ENCODE results near the gene PDCD11.
"Not testable (repeated sequence)": the region's sequence is repeated elsewhere in the genome, so short reads cannot be mapped to it uniquely, and the experiment has no call there.

Gene PDCD11

DNA sequence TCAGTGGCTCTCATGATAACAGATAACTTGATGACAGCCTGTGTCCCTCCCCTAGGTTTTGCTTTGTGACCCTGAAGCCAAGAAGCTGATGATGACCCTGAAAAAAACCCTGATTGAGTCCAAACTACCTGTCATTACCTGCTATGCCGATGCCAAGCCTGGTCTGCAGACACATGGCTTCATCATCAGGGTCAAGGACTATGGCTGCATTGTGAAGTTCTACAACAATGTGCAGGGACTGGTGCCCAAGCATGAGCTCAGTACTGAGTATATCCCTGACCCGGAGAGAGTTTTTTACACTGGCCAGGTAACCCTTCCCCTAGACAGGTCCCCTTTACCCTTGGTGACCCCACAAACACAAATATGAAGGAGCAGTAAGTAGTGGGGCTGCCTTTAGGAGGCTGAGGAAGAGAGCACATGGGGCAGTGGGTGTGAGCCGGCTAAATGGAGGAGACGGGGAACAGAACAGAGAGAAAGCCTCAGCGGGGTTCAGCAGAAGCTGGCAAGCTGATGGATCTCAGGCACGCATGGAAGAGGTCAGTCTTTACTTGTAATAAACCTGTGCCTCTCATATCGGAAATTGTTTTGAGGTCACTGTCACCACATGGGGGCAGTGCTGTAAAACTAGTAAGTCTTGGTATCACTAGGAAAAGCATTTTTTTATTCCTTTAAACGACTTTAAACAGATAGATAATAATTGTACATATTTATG, 20.2 kb downstream of the PDCD11 start:
- DNase-seq (ENCODE audit: low read depth, low spot score): peak; percentile 71

GRCh38 chr10:103417148-103417469, 20.7 kb downstream of the PDCD11 start:
- not testable (repeated sequence) for DNase-seq (ENCODE audit: low read depth, low spot score)

DNA sequence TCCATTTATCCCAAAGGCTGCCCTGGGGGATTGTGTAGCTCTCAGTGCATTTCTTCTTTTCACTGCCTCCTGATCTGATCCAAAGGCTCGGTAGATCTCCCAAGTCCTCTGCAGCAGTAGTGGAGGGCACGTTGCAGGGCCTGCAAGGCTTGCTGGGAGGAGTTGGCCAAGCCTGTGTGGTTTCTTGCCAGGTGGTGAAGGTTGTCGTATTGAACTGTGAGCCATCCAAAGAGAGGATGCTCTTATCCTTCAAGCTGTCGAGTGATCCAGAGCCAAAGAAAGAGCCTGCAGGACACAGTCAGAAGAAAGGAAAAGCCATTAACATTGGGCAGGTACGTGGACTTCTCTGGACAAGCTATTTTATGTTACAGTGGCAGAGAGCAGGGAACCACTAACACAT, 21.2 kb downstream of the PDCD11 start:
- DNase-seq (ENCODE audit: low read depth, low spot score): no peak

GRCh38 chr10:103419101-103419500, 22.7 kb downstream of the PDCD11 start:
- no peak for DNase-seq (ENCODE audit: low read depth, low spot score)

GRCh38 chr10:103423748-103424147, 27.3 kb downstream of the PDCD11 start:
- no peak for DNase-seq (ENCODE audit: low read depth, low spot score)

GRCh38 chr10:103427866-103428265, 31.4 kb downstream of the PDCD11 start:
- no peak for DNase-seq (ENCODE audit: low read depth, low spot score)

GRCh38 chr10:103428989-103429643, 32.7 kb downstream of the PDCD11 start:
- no peak for DNase-seq (ENCODE audit: low read depth, low spot score)

GRCh38 chr10:103429647-103430046, 33.2 kb downstream of the PDCD11 start:
- no peak for DNase-seq (ENCODE audit: low read depth, low spot score)

- DNase-seq (ENCODE audit: low read depth, low spot score): no peak
These were observed 35.5 kb downstream of the PDCD11 start for GRCh38 chr10:103431902-103432301.

DNA sequence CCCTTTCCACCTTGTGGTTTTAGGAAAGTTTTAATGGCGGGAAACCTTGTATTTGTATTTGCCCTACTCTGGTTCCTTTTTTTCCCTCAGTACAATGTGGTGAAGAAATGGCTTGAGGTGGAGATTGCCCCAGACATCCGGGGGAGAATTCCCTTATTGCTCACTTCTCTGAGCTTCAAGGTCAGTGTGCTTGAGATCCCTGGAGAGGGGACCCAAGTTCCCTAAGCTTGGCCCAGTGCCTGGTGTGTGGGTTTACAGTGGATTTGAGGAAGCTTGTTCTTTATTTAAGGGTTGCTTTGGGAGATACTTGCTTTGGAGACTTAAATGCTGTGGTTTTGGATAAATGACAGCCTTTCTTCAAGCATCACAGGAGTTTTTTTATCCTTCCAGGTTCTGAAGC, 37.4 kb downstream of the PDCD11 start:
- DNase-seq (ENCODE audit: low read depth, low spot score): peak; percentile 34

- DNase-seq (ENCODE audit: low read depth, low spot score): no peak
These were observed 43.4 kb downstream of the PDCD11 start for GRCh38 chr10:103439776-103440175.

DNA sequence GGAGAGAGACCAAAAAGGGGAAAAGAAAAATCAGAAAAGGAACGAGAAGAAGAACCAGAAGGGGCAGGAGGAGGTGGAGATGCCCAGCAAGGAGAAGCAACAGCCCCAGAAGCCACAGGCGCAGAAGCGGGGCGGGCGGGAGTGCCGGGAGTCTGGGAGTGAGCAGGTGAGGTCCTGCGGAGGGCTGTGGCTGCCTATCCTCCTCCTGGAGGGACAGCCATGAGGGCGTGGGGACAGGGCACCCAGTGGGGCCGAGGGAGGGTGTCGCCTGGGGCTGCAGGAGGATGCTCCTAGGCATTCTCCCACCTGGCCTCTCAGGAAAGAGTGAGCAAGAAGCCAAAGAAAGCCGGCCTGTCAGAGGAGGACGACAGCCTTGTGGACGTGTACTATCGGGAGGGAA, 44.0 kb downstream of the PDCD11 start:
- DNase-seq (ENCODE audit: low read depth, low spot score): no peak

- DNase-seq (ENCODE audit: low read depth, low spot score): no peak
These were observed 44.8 kb downstream of the PDCD11 start for GRCh38 chr10:103441206-103441605.

DNA sequence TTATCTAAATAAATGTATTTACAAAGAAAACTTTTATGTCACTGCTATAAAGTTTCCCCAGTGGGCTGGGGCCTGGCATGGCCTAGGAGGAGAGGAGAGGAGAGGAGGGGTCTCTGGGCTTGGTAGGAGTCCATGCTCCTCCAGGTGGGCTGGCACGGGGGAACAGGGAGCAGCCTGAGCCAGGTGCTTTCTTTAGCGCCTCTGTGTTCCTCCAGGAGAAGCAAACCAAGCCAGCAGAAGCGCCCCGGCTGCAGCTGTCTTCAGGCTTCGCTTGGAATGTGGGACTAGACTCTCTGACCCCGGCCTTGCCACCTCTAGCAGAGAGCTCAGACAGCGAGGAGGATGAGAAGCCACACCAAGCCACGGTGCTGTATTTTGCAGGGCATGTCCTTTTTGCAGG, 45.2 kb downstream of the PDCD11 start:
- no peak for DNase-seq (ENCODE audit: low read depth, low spot score)

DNA sequence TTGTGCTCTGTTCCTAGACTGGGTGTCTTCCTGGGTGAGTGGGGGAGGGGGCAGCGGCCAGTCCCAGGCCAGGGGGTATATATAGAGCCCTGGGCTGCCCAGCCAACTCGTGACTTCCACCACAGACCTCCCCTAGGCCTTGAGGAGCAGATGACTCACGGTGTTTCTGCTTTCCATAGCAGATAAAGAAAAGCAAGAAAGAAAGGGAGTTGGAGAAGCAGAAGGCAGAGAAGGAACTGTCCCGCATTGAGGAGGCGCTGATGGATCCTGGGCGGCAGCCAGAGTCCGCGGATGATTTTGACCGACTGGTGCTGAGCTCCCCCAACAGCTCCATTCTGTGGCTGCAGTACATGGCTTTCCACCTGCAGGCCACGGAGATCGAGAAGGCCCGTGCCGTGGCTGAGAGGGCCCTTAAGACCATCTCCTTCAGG, 45.6 kb downstream of the PDCD11 start:
- peak; percentile 84 for DNase-seq (ENCODE audit: low read depth, low spot score)

GRCh38 chr10:103443475-103444185, 47.2 kb downstream of the PDCD11 start:
- no peak for DNase-seq (ENCODE audit: low read depth, low spot score)

- no peak for DNase-seq (ENCODE audit: low read depth, low spot score)
These were observed 48.1 kb downstream of the PDCD11 start for GRCh38 chr10:103444478-103444877.

GRCh38 chr10:103445366-103445765, 48.9 kb downstream of the PDCD11 start:
- no peak for DNase-seq (ENCODE audit: low read depth, low spot score)

DNA sequence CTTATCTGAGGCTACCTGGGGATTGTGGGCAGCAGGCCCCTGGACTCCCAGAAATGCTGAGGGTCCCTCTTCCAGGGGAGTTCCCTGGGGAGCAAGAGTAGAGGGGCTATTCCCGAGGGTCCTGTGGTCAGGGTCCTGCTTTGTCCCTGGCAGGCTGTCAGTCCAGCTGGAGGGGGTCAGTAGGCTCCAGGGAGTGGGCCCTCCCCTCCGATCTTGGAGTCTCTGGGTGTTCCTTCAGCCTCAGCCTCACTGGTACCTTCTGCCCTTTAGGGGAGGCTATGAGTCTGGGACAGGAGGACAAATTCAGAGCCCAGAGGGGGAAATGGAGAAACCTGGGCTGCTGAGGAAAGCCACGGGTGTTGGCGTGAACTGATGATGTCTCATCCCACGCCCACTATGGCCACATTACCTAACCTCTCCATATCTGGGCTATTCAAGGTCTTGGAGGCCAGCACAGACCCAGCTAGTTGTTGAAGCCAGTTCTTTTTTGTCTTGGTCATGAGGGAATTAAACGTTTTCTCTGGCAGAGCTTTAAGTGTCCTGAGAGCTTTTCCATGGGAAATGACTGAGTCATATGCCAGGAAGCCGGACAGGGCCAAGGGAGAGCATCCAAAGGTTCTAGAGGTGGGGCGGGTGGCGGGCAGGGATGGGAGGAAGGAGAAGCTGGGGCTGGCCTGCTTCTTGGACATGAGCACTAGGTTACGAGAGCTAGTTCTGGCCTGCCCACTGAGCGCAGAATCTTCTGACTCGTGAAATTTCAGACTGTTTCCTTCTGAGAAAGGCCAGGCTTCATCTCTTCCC, 49.5 kb downstream of the PDCD11 start:
- peak; percentile 56 for DNase-seq (ENCODE audit: low read depth, low spot score)

GRCh38 chr10:103447187-103447586, 50.8 kb downstream of the PDCD11 start:
- no peak for DNase-seq (ENCODE audit: low read depth, low spot score)

- DNase-seq (ENCODE audit: low read depth, low spot score): peak; percentile 52
These were observed 52.3 kb downstream of the PDCD11 start for GRCh38 chr10:103448746-103449145.
